Measurements from ENCODE around the gene POLR3H.

POLR3H gene

GRCh38 chr22:41557401-41558240, 13.4 kb upstream of the POLR3H start:
- no peak overlapping the region for H3K9ac ChIP-seq (ENCODE audit: low read depth, low read length)
- no peak overlapping the region for H3K4me2 ChIP-seq (ENCODE audit: insufficient read depth, low read length)
- H3K4me1 ChIP-seq (ENCODE audit: insufficient read depth, low read length), result no peaks in the 10 kb centered on the region
- no peak for ATAC-seq (ENCODE audit: insufficient read depth, low read depth)
- no peak for DNase-seq
- H3K36me3 ChIP-seq (ENCODE audit: insufficient read depth, low read length), result no peaks in the 10 kb centered on the region
- H4K20me1 ChIP-seq (ENCODE audit: insufficient read depth, low read length), result 0 out of 2 replicates have a peak, but pooled peaks cover 3% of the 10 kb centered on the region
- no peak overlapping the region for H3K4me3 ChIP-seq (ENCODE audit: low read depth in 1 of 2, low read length in 2 of 2)
- H2AFZ ChIP-seq (ENCODE audit: low read depth, low read length), result no peak overlapping the region
- H3K27me3 ChIP-seq (ENCODE audit: insufficient read depth, low read length, poor library complexity), result peaks cover 24% of the 10 kb centered on the region
- no peaks in the 10 kb centered on the region for H3K79me2 ChIP-seq (ENCODE audit: insufficient read depth, low read length)
- H3K9me3 ChIP-seq (ENCODE audit: insufficient read depth, low read length, severe bottlenecking), result no peaks in the 10 kb centered on the region
- TF ChIP-seq CTCF (IDR thresholded peaks at IDR 0.05; ENCODE audit: borderline replicate concordance, extremely low read depth, low read length, poor library complexity, severe bottlenecking) (no peak), EZH2 (IDR thresholded peaks at IDR 0.05; ENCODE audit: borderline replicate concordance, low read depth, low read length, severe bottlenecking) (no peak)
- H3K27ac ChIP-seq (ENCODE audit: low read length), result no peak overlapping the region

GRCh38 chr22:41556561-41556960, 12.3 kb upstream of the POLR3H start:
- Histone ChIP-seq H4K20me1 (ENCODE audit: insufficient read depth, low read length) (0 out of 2 replicates have a peak, but pooled peaks cover 3% of the 10 kb centered on the region), H3K27me3 (ENCODE audit: insufficient read depth, low read length, poor library complexity) (peaks cover 20% of the 10 kb centered on the region), H3K9me3 (ENCODE audit: insufficient read depth, low read length, severe bottlenecking) (no peaks in the 10 kb centered on the region), H3K9ac (ENCODE audit: low read depth, low read length) (no peak overlapping the region), H3K4me2 (ENCODE audit: insufficient read depth, low read length) (no peak overlapping the region), H3K27ac (ENCODE audit: low read length) (no peak overlapping the region), H2AFZ (ENCODE audit: low read depth, low read length) (no peak overlapping the region), H3K4me1 (ENCODE audit: insufficient read depth, low read length) (no peaks in the 10 kb centered on the region), H3K79me2 (ENCODE audit: insufficient read depth, low read length) (no peaks in the 10 kb centered on the region), H3K36me3 (ENCODE audit: insufficient read depth, low read length) (no peaks in the 10 kb centered on the region), H3K4me3 (ENCODE audit: low read depth in 1 of 2, low read length in 2 of 2) (no peak overlapping the region)
- ATAC-seq (ENCODE audit: insufficient read depth, low read depth) (no peak), DNase-seq (no peak)
- TF ChIP-seq CTCF (IDR thresholded peaks at IDR 0.05; ENCODE audit: borderline replicate concordance, extremely low read depth, low read length, poor library complexity, severe bottlenecking) (no peak), EZH2 (IDR thresholded peaks at IDR 0.05; ENCODE audit: borderline replicate concordance, low read depth, low read length, severe bottlenecking) (no peak)

GRCh38 chr22:41555325-41555982, 11.2 kb upstream of the POLR3H start:
- Histone ChIP-seq H3K27me3 (ENCODE audit: insufficient read depth, low read length, poor library complexity) (peaks cover 10% of the 10 kb centered on the region), H3K9me3 (ENCODE audit: insufficient read depth, low read length, severe bottlenecking) (no peaks in the 10 kb centered on the region), H3K27ac (ENCODE audit: low read length) (no peak overlapping the region), H3K79me2 (ENCODE audit: insufficient read depth, low read length) (no peaks in the 10 kb centered on the region), H3K4me3 (ENCODE audit: low read depth in 1 of 2, low read length in 2 of 2) (no peak overlapping the region), H3K9ac (ENCODE audit: low read depth, low read length) (no peak overlapping the region), H3K4me2 (ENCODE audit: insufficient read depth, low read length) (no peak overlapping the region), H4K20me1 (ENCODE audit: insufficient read depth, low read length) (no peaks in the 10 kb centered on the region), H3K36me3 (ENCODE audit: insufficient read depth, low read length) (no peaks in the 10 kb centered on the region), H3K4me1 (ENCODE audit: insufficient read depth, low read length) (no peaks in the 10 kb centered on the region), H2AFZ (ENCODE audit: low read depth, low read length) (no peak overlapping the region)
- no peak for DNase-seq
- TF ChIP-seq CTCF (IDR thresholded peaks at IDR 0.05; ENCODE audit: borderline replicate concordance, extremely low read depth, low read length, poor library complexity, severe bottlenecking), result no peak
- no peak for TF ChIP-seq EZH2 (IDR thresholded peaks at IDR 0.05; ENCODE audit: borderline replicate concordance, low read depth, low read length, severe bottlenecking)
- no peak for ATAC-seq (ENCODE audit: insufficient read depth, low read depth)

Data from DND-41 (cell line).